Endothelial cell of umbilical vein (primary cell): ENCODE results near the gene ASB2. TPM values are rescaled to one million over a fixed set of nuclear protein-coding genes. Genes with fewer than 3 reads are reported as not detected.

ENCODE experiments used
- BruUV-seq: library from RNA; stranded (reverse); fragments of 400-500 nt; replicated peaks from 2 replicates; lab custom pipeline; 2021; lab: Mats Ljungman, UMichigan
- CTCF ChIA-PET: fragments of 300-600, 350-600 bp; sonication (Branson Sonifier 250); formaldehyde crosslinking; loops from one replicate; lab custom pipeline; 2021; ENCODE audit warnings: antibody characterized with exemption, inconsistent platforms; lab: Charles Lee
- POLR2A ChIA-PET: fragments of 300-600, 350-600 bp; sonication (Branson Sonifier 250); formaldehyde crosslinking; loops from one replicate; lab custom pipeline; 2021; ENCODE audit warnings: antibody characterized with exemption, inconsistent platforms; lab: Charles Lee
- DNase-seq: peaks from one replicate; pipeline ENCODE4 v3.0.0-alpha.2; 2011; ENCODE audit warnings: low read depth, low spot score
- FAIRE-seq: peaks from 2 replicates; lab custom pipeline; 2011; peaks lifted over from hg19 to GRCh38; lab: Jason Lieb, UNC
- H2AFZ ChIP-seq: 2 replicates; pipeline ENCODE4 v1.6.0; 2012; ENCODE audit warnings: low read depth, low read length, control low read depth, inconsistent platforms
- H3K27ac ChIP-seq: 2 replicates; pipeline ENCODE4 v1.5.1; 2011; ENCODE audit warnings: low read depth, mild to moderate bottlenecking, control low read depth, low read length, moderate library complexity; ENCODE audit not compliant: insufficient read depth
- H3K27me3 ChIP-seq, 2 experiments: 2 replicates each; pipeline versions ENCODE4 v1.6.0 to v1.6.1; 2011; ENCODE audit warnings: low read length in 2 of 2, mixed read lengths in 1 of 2; ENCODE audit not compliant: control insufficient read depth in 2 of 2, insufficient read depth in 2 of 2
- H3K36me3 ChIP-seq, 2 experiments: 2 replicates in 1 of 2; 3 replicates in 1 of 2; pipeline ENCODE4 v1.5.1; 2011; ENCODE audit warnings: low read length in 2 of 2, mild to moderate bottlenecking in 1 of 2, moderate library complexity in 1 of 2; ENCODE audit not compliant: control insufficient read depth in 2 of 2, insufficient read depth in 2 of 2; ENCODE audit errors: extremely low read depth in 1 of 2
- H3K4me1 ChIP-seq: 3 replicates; pipeline ENCODE4 v1.5.1; 2011; ENCODE audit warnings: mild to moderate bottlenecking, low read length; ENCODE audit not compliant: control insufficient read depth, insufficient read depth; ENCODE audit errors: extremely low read depth
- H3K4me2 ChIP-seq: 2 replicates; pipeline ENCODE4 v1.6.1; 2011; ENCODE audit warnings: low read length, control low read depth, mixed read lengths; ENCODE audit not compliant: insufficient read depth
- H3K4me3 ChIP-seq, 3 experiments: fragments of 200-600 bp in 1 of 3; sonication (generic), shearing (Covaris generic) in 1 of 3; replicated peaks in 1 of 3; 2 replicates each; pipeline ENCODE4 v1.5.1; 2011 to 2016; ENCODE audit warnings: control low read depth in 3 of 3, low read length in 3 of 3, mild to moderate bottlenecking in 2 of 3, inconsistent platforms in 1 of 3, low read depth in 1 of 3, moderate library complexity in 1 of 3; ENCODE audit not compliant: insufficient read depth in 1 of 3
- H3K79me2 ChIP-seq: 2 replicates; pipeline ENCODE4 v1.6.0; 2012; ENCODE audit warnings: low read length, inconsistent platforms; ENCODE audit not compliant: control insufficient read depth, insufficient read depth
- H3K9ac ChIP-seq: replicated peaks from 2 replicates; pipeline ENCODE3; 2011; ENCODE audit warnings: low read length, control low read depth; ENCODE audit not compliant: insufficient read depth; ENCODE audit errors: extremely low read depth
- H3K9me1 ChIP-seq: replicated peaks from 3 replicates; pipeline ENCODE4 v1.6.0; 2011; ENCODE audit warnings: mild to moderate bottlenecking, low read length; ENCODE audit not compliant: control insufficient read depth, insufficient read depth; ENCODE audit errors: extremely low read depth
- H3K9me3 ChIP-seq: replicated peaks from 2 replicates; pipeline ENCODE4 v1.5.1; 2012; ENCODE audit warnings: low read length, inconsistent platforms; ENCODE audit not compliant: control insufficient read depth, insufficient read depth
- H4K20me1 ChIP-seq: replicated peaks from 2 replicates; pipeline ENCODE3; 2011; ENCODE audit warnings: mild to moderate bottlenecking, low read length; ENCODE audit not compliant: control insufficient read depth, insufficient read depth; ENCODE audit errors: extremely low read depth
- EZH2 ChIP-seq: IDR thresholded peaks from 2 replicates; pipeline ENCODE4 v1.6.1; 2012; ENCODE audit warnings: borderline replicate concordance, low read depth, mild to moderate bottlenecking, moderate library complexity, low read length, inconsistent platforms; ENCODE audit not compliant: severe bottlenecking
- FOS ChIP-seq: IDR thresholded peaks from 2 replicates; pipeline ENCODE4 v1.6.1; 2011; ENCODE audit warnings: mild to moderate bottlenecking, low read length, moderate library complexity, borderline replicate concordance; ENCODE audit not compliant: insufficient read depth
- GATA2 ChIP-seq: IDR thresholded peaks from 2 replicates; pipeline ENCODE4 v1.7.0; 2011; ENCODE audit warnings: low read depth, mild to moderate bottlenecking, moderate library complexity, mixed read lengths, low read length; ENCODE audit not compliant: insufficient read length, insufficient read depth
- JUN ChIP-seq: IDR thresholded peaks from 2 replicates; pipeline ENCODE4 v1.6.1; 2011; ENCODE audit warnings: borderline replicate concordance, low read depth; ENCODE audit not compliant: insufficient read length, insufficient read depth
- MYC ChIP-seq: IDR thresholded peaks from one replicate; pipeline ENCODE4 v1.6.1; 2011; ENCODE audit warnings: mild to moderate bottlenecking, low read depth, low read length
- POLR2A ChIP-seq: IDR thresholded peaks from 2 replicates; pipeline ENCODE4 v1.6.1; 2012; ENCODE audit warnings: low read depth, mild to moderate bottlenecking, control low read depth, low read length
- POLR2AphosphoS5 ChIP-seq: IDR thresholded peaks from 2 replicates; pipeline ENCODE4 v1.6.1; 2012; ENCODE audit warnings: low read depth, mild to moderate bottlenecking, control low read depth, low read length, moderate library complexity; ENCODE audit not compliant: insufficient read depth
- dilution Hi-C: fragments of 300-500 bp; cut with MboI; formaldehyde crosslinking; loops from one replicate; pipeline ENCODE4 v1.15.0; 2019; ENCODE audit warnings: low sequenced_read_pairs; ENCODE audit not compliant: extremely low pct_ligation_motif_present
- intact Hi-C: fragments of 100-400 bp; cut with micrococcal nuclease; formaldehyde crosslinking; loops from one replicate; pipeline ENCODE4 v1.10.0; 2022
- polyA plus RNA-seq, 4 experiments: library from polyadenylated mRNA; depleted of rRNA in 3 of 4; stranded (reverse) in 3 of 4; unstranded in 1 of 4; fragments of >200 nt; gene quantifications; 2 replicates each; pipeline versions ENCODE4 v1.2.1 to v1.2.3, GENCODE V29; 2011 to 2012; ENCODE audit warnings: missing spikeins in 1 of 4
- total RNA-seq: library from RNA; stranded (reverse); gene quantifications from 2 replicates; pipeline ENCODE4 v1.2.3, GENCODE V29; 2021
- TF ChIP-seq, protein P1 (sequence below), 2 donors: IDR thresholded peaks; 1 replicate in 1 of 2; 2 replicates in 1 of 2; pipeline ENCODE4 v1.5.1; 2011; ENCODE audit warnings: low read length in 2 of 2, mild to moderate bottlenecking in 2 of 2, moderate library complexity in 2 of 2, control low read depth in 1 of 2, inconsistent platforms in 1 of 2, low read depth in 1 of 2; ENCODE audit not compliant: insufficient read depth in 1 of 2; ENCODE audit errors: extremely low read depth in 1 of 2
- TF ChIP-seq, protein P2 (sequence below): IDR thresholded peaks from 2 replicates; pipeline ENCODE4 v1.6.1; 2011; ENCODE audit not compliant: insufficient read depth, insufficient read length

ASB2 gene
- total and polyA plus RNA-seq, 2 donors (not counting 3 experiments of a cell fraction or from before 2014, with no cell fraction given) = not detected

DNA sequence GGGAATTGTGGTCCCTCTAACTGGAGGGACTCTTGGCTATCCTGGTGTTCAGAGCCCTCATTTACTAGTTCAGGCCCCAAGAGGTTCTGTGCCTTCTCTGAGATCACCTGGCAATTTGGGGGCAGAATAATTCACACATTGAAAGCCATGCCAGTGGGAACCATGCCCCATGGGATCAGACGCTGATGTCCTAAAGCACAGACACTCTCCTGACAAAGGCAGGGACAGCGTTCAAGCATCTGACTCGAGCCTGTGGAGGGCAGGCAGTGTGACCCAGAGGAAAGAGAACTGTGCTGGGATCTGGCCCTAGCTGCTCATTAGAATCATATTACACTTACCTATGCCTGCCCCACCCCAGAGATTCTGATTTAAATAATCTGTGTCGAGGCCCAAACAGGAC lies 2.4 kb upstream of the ASB2 start:
- BruUV-seq = no TSS peak
- dilution Hi-C loops = no loop called here
- no peak overlapping the region for H3K4me2 ChIP-seq

More for the DNA sequence above, 2.4 kb upstream of the ASB2 start:
- no peaks in the 10 kb centered on the region for H3K27me3 ChIP-seq
- intact Hi-C loops = no loop called here
- no peak overlapping the region for H3K4me3 ChIP-seq
- TF ChIP-seq POLR2AphosphoS5 = no peak
- TF ChIP-seq POLR2A = no peak
- TF ChIP-seq MYC = no peak
- TF ChIP-seq EZH2 = no peak
- TF ChIP-seq FOS = no peak
- TF ChIP-seq, protein P1, sequence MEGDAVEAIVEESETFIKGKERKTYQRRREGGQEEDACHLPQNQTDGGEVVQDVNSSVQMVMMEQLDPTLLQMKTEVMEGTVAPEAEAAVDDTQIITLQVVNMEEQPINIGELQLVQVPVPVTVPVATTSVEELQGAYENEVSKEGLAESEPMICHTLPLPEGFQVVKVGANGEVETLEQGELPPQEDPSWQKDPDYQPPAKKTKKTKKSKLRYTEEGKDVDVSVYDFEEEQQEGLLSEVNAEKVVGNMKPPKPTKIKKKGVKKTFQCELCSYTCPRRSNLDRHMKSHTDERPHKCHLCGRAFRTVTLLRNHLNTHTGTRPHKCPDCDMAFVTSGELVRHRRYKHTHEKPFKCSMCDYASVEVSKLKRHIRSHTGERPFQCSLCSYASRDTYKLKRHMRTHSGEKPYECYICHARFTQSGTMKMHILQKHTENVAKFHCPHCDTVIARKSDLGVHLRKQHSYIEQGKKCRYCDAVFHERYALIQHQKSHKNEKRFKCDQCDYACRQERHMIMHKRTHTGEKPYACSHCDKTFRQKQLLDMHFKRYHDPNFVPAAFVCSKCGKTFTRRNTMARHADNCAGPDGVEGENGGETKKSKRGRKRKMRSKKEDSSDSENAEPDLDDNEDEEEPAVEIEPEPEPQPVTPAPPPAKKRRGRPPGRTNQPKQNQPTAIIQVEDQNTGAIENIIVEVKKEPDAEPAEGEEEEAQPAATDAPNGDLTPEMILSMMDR (IDR thresholded peaks at IDR 0.05; ENCODE audit: extremely low read depth in 1 of 2, insufficient read depth in 1 of 2, low read depth in 1 of 2, low read length in 2 of 2) = no peak
- TF ChIP-seq JUN = no peak
- no peak for TF ChIP-seq GATA2
- TF ChIP-seq, protein P2, sequence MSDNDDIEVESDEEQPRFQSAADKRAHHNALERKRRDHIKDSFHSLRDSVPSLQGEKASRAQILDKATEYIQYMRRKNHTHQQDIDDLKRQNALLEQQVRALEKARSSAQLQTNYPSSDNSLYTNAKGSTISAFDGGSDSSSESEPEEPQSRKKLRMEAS = no peak
- FAIRE-seq (no peak), DNase-seq (no peak)
- no peak overlapping the region for H3K27ac ChIP-seq
- H3K9me1 ChIP-seq = no peaks in the 10 kb centered on the region
- no peaks in the 10 kb centered on the region for H4K20me1 ChIP-seq
- no peak overlapping the region for H2AFZ ChIP-seq
- H3K4me1 ChIP-seq = no peaks in the 10 kb centered on the region
- POLR2A ChIA-PET = no interaction called here
- no peak overlapping the region for H3K9ac ChIP-seq
- H3K36me3 ChIP-seq = no peaks in the 10 kb centered on the region
- no peaks in the 10 kb centered on the region for H3K79me2 ChIP-seq
- no peaks in the 10 kb centered on the region for H3K9me3 ChIP-seq
- CTCF ChIA-PET = interaction anchor here (1.5 kb wide), 1 partner anchor 39 kb away, joined by 6 read pairs; no protein-coding TSS in a partner anchor
